B cell (primary cell): ENCODE data around the gene LIPM.

Experiments used
- CTCF ChIP-seq: fragments of 200-600 bp; IDR thresholded peaks from one replicate; pipeline ENCODE4 v1.8.0; 2022; ENCODE audit warnings: antibody characterized with exemption, mild to moderate bottlenecking
- EZH2 ChIP-seq: IDR thresholded peaks from 2 replicates; pipeline ENCODE4 v1.6.1; 2012; ENCODE audit warnings: borderline replicate concordance, low read depth, mild to moderate bottlenecking, moderate library complexity, low read length; ENCODE audit not compliant: insufficient read depth, poor library complexity, severe bottlenecking

DNA sequence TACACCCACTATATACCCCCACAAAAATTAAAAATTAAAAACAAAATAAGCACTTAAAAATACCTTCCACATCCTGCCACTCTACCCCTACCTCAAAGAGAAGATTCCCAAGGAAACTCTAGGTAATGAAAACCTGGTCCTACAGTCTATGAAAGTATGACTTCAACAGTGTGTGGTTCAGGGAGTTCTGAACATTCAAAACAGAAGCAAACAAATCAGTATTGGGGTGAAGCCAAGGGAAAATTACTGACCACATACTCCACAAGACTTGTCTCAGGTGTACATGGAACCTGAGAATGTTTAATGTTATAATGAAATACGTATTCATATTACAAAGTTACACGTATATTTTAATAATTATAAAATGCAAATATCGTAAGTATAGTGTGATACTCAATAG lies 20.3 kb upstream of the LIPM start:
- no peak for TF ChIP-seq CTCF
- no peak for TF ChIP-seq EZH2
